ENCODE results near the gene XBP1. TPM values are rescaled to one million over a fixed set of nuclear protein-coding genes. Genes with fewer than 3 reads are reported as not detected.

XBP1 gene
- total and polyA plus RNA-seq, 7 experiments from 2014 or later, result 120 to 417 (median 173) TPM

DNA sequence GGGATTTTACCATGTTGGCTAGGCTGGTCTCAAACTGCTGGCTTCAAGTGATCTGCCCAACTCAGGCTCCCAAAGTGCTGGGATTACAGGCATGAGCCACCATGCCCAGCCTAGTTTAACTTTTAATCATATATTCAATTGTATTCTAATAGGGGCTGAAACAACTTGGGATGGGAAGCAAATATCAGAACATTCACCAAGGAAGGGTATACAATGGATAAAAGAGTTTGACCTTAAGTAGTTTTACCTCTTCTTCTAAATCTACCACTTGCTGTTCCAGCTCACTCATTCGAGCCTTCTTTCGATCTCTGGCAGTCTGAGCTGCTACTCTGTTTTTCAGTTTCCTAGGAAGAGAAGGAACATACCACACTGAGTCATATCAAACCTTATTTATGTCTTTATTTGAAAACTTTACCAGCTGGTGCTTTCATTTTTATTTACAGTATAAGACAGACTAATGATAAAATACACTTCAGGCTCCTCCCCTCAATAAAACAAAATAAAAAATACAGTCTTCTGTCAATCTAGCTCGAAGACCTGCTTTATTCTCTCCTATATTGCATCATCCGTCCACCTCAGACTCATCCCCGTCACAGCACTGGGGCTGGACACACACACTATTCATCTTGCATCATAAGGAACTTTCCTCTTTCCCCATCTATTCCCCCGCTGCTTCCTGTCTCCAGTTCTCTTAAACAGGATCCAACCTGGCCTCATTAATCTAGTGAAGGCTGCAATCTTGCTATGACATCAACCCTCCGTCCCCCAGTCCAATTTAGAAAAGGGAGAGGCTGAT lies 1.4 kb downstream of the XBP1 start:
- Mint-ChIP-seq H3K4me1 (peaks cover 38 to 75% (median 63%) of the 10 kb centered on the region in 7 donors), H3K27me3 (no peaks in the 10 kb centered on the region), H3K4me3 (peak overlapping the region; percentile 91 to 99 (median 94)), H3K36me3 (peaks cover 16 to 62% (median 27%) of the 10 kb centered on the region in 5 donors), H3K9me3 (peaks cover 0 to 6% (median 0%) of the 10 kb centered on the region in 11 donors), H3K27ac (peak overlapping the region; percentile 90 to 99 (median 98))
- peaks cover 22 to 40% (median 32%) of the 10 kb centered on the region in 3 experiments for H3K36me3 ChIP-seq (ENCODE audit: control insufficient read depth in 2 of 3, insufficient read depth in 3 of 3, low read length in 3 of 3)
- H3K27ac ChIP-seq (ENCODE audit: low read depth, low read length), result peak overlapping the region; percentile 99
- peak overlapping the region; percentile 81 for H3K4me3 ChIP-seq (ENCODE audit: low read length)
- DNase-seq (peak in 2 of 9 donors; percentile 18 to 21), ATAC-seq (peak; percentile 24)
- ChIA-PET CTCF (interaction anchor here (0.7 to 4.4 kb wide), 6 partner anchors 8 to 198 kb away, joined by 3 to 26 read pairs (median 5); no protein-coding TSS in a partner anchor), POLR2A (interaction anchor here (1.0 to 7.8 kb wide), 10 partner anchors 11 to 879 kb away, joined by 4 to 194 read pairs (median 30); partner anchors contain the start of genes CCDC117, CHEK2, HSCB and PITPNB)
- H3K27me3 ChIP-seq (ENCODE audit: control insufficient read depth in 2 of 2, insufficient read depth in 2 of 2, low read length in 2 of 2), result no peaks in the 10 kb centered on the region
- intact Hi-C loops (cut with micrococcal nuclease), result loop anchor here in 1 of 2 donors (1.0 to 10.0 kb wide), 3 partner anchors 24 to 884 kb away; partner anchors contain the start of gene PITPNB
- H3K4me1 ChIP-seq (ENCODE audit: control insufficient read depth in 2 of 2, insufficient read depth in 2 of 2, low read length in 2 of 2), result peaks cover 30 to 41% of the 10 kb centered on the region in 2 donors
- H3K9me3 ChIP-seq (ENCODE audit: control insufficient read depth in 2 of 3, low read length in 3 of 3), result no peaks in the 10 kb centered on the region

DNA sequence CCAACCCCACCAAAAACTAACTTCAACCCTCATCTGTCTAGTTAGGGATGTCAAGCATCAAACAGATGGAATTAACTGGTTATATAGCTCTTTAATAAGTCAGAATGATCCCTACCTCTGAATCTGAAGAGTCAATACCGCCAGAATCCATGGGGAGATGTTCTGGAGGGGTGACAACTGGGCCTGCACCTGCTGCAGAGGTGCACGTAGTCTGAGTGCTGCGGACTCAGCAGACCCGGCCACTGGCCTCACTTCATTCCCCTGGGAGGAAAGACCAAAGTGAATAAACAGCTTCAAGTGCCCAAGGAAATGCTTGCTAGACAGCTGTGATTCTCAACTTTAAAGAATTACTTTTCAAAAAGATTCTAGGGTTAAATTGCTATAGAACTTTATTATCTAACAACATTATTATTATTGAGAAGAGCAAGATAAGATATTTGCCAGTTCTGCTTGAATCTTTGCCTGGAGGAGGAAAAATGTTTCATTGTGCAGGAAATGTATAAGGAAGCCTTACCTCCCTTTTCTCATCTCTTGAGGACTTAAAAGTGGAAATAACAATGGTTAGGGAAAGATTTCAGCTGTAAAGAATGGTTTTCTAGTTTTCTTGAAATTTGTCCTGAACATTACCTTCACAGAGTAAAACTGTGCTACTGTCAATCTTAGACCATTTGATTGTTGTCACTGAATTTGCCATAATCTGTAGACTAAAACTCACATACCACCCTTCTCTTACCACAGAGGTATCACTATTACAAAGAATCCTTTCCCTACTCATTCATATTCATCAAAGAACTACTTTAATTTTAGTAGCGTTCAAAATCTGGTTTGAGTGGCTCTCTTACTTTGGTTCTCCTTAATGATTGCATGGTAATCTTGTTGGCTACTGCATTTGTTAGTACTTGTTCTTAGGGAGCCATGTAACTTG lies 4.2 kb downstream of the XBP1 start:
- no peak for DNase-seq
- H3K4me3 ChIP-seq (ENCODE audit: low read length), result no peak overlapping the region
- Mint-ChIP-seq H3K36me3 (peaks cover 16 to 62% (median 34%) of the 10 kb centered on the region in 5 donors), H3K4me3 (peak overlapping the region; percentile 1 to 99 (median 80)), H3K4me1 (peaks cover 39 to 85% (median 66%) of the 10 kb centered on the region in 7 donors), H3K27me3 (no peaks in the 10 kb centered on the region), H3K9me3 (peaks cover 0 to 6% (median 0%) of the 10 kb centered on the region in 11 donors), H3K27ac (peak overlapping the region; percentile 24 to 97 (median 66))
- ATAC-seq, result no peak
- H3K4me1 ChIP-seq (ENCODE audit: control insufficient read depth in 2 of 2, insufficient read depth in 2 of 2, low read length in 2 of 2), result peaks cover 29 to 40% of the 10 kb centered on the region in 2 donors
- peaks cover 25 to 42% (median 35%) of the 10 kb centered on the region in 3 experiments for H3K36me3 ChIP-seq (ENCODE audit: control insufficient read depth in 2 of 3, insufficient read depth in 3 of 3, low read length in 3 of 3)
- CTCF ChIA-PET, result interaction anchor here (0.6 to 1.3 kb wide), 2 partner anchors 24 to 32 kb away, joined by 4 to 5 read pairs; no protein-coding TSS in a partner anchor
- intact Hi-C loops (cut with micrococcal nuclease), result loop anchor here in 1 of 2 donors (10.0 kb wide), 1 partner anchor 881 kb away; the partner anchor contains the start of gene PITPNB
- no peaks in the 10 kb centered on the region for H3K27me3 ChIP-seq (ENCODE audit: control insufficient read depth in 2 of 2, insufficient read depth in 2 of 2, low read length in 2 of 2)
- POLR2A ChIA-PET, result interaction anchor here (0.6 to 7.8 kb wide), 9 partner anchors 11 to 33 kb away, joined by 3 to 194 read pairs (median 9); no protein-coding TSS in a partner anchor
- no peaks in the 10 kb centered on the region for H3K9me3 ChIP-seq (ENCODE audit: control insufficient read depth in 2 of 3, low read length in 3 of 3)
- peak overlapping the region; percentile 22 for H3K27ac ChIP-seq (ENCODE audit: low read depth, low read length)

DNA sequence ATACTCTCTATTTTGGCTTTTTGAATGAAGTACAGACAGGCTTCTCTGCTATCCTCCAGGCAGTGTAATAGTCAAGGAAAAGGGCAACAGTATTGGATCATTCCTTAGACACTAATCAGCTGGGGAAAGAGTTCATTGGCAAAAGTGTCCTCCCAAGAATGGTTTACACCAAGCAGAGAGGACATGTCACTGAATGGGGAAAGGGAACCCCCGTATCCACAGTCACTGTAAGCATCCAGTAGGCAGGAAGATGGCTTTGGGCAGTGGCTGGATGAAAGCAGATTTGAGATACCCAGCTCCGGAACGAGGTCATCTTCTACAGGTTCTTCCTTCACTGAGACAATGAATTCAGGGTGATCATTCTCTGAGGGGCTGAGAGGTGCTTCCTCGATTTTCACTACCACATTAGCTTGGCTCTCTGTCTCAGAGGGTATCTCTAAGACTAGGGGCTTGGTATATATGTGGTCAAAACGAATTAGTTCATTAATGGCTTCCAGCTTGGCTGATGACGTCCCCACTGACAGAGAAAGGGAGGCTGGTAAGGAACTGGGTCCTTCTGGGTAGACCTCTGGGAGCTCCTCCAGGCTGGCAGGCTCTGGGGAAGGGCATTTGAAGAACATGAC lies 5.2 kb downstream of the XBP1 start:
- no peak for DNase-seq
- Mint-ChIP-seq H3K27ac (peak overlapping the region in 4 of 9 donors; percentile 6 to 97 (median 42)), H3K9me3 (no peaks in the 10 kb centered on the region), H3K27me3 (no peaks in the 10 kb centered on the region), H3K4me3 (peak overlapping the region in 4 of 10 donors; percentile 10 to 68 (median 56)), H3K4me1 (peaks cover 46 to 88% (median 75%) of the 10 kb centered on the region in 7 donors), H3K36me3 (peaks cover 16 to 58% (median 34%) of the 10 kb centered on the region in 5 donors)
- peaks cover 25 to 36% (median 35%) of the 10 kb centered on the region in 3 experiments for H3K36me3 ChIP-seq (ENCODE audit: control insufficient read depth in 2 of 3, insufficient read depth in 3 of 3, low read length in 3 of 3)
- H3K27me3 ChIP-seq (ENCODE audit: control insufficient read depth in 2 of 2, insufficient read depth in 2 of 2, low read length in 2 of 2), result no peaks in the 10 kb centered on the region
- H3K4me1 ChIP-seq (ENCODE audit: control insufficient read depth in 2 of 2, insufficient read depth in 2 of 2, low read length in 2 of 2), result peaks cover 34 to 40% of the 10 kb centered on the region in 2 donors
- CTCF ChIA-PET, result interaction anchor here (0.6 kb wide), 1 partner anchor 25 kb away, joined by 5 read pairs; no protein-coding TSS in a partner anchor
- H3K4me3 ChIP-seq (ENCODE audit: low read length), result no peak overlapping the region
- POLR2A ChIA-PET, result interaction anchor here (0.8 to 4.2 kb wide), 6 partner anchors 12 to 35 kb away, joined by 3 to 16 read pairs (median 4); no protein-coding TSS in a partner anchor
- no peak overlapping the region for H3K27ac ChIP-seq (ENCODE audit: low read depth, low read length)
- H3K9me3 ChIP-seq (ENCODE audit: control insufficient read depth in 2 of 3, low read length in 3 of 3), result no peaks in the 10 kb centered on the region
- intact Hi-C loops (cut with micrococcal nuclease), result loop anchor here in 1 of 2 donors (10.0 kb wide), 1 partner anchor 880 kb away; the partner anchor contains the start of gene PITPNB
- no peak for ATAC-seq

DNA sequence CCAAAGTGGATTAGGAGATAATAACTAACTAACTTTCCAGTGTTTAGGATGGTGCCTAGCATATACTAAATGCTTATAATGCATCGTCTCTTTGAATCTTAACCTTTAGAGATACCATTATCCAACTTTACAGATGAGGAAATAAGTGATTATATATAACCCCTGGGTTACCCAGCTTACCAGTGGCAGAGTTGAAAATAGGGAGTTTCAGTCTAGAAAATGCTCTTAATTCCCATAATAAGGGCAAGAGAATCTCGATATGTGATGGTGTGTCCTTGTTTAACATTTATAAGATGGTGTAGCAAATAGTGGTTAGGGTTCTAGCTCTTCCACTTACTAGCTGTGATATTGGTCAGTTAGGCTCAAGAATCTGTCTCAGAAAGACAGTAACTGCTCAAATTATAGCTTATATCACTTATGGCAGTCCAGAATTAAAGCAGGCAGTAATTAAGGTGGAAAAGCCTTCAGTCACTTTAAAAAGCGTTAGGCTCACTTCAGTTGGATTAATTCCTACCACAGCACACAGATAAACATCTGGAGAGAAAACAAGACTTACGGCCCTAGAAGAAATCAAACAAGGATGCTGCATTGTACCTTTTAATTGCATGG lies 6.3 kb downstream of the XBP1 start:
- H3K9me3 ChIP-seq (ENCODE audit: control insufficient read depth in 2 of 3, low read length in 3 of 3), result no peaks in the 10 kb centered on the region
- H3K27ac ChIP-seq (ENCODE audit: low read depth, low read length), result peak overlapping the region; percentile 14
- H3K4me3 ChIP-seq (ENCODE audit: low read length), result no peak overlapping the region
- ATAC-seq, result no peak
- Mint-ChIP-seq H3K4me3 (peak overlapping the region in 2 of 10 donors; percentile 38 to 70), H3K9me3 (no peaks in the 10 kb centered on the region), H3K27me3 (no peaks in the 10 kb centered on the region), H3K4me1 (peaks cover 41 to 93% (median 78%) of the 10 kb centered on the region in 7 donors), H3K36me3 (peaks cover 10 to 57% (median 26%) of the 10 kb centered on the region in 5 donors), H3K27ac (peak overlapping the region in 7 of 9 donors; percentile 11 to 97 (median 58))
- no peak for DNase-seq
- H3K4me1 ChIP-seq (ENCODE audit: control insufficient read depth in 2 of 2, insufficient read depth in 2 of 2, low read length in 2 of 2), result peaks cover 34 to 40% of the 10 kb centered on the region in 2 donors
- intact Hi-C loops (cut with micrococcal nuclease), result loop anchor here in 1 of 2 donors (5.0 to 10.0 kb wide), 2 partner anchors 248 to 879 kb away; partner anchors contain the start of gene PITPNB
- H3K36me3 ChIP-seq (ENCODE audit: control insufficient read depth in 2 of 3, insufficient read depth in 3 of 3, low read length in 3 of 3), result peaks cover 25 to 35% (median 30%) of the 10 kb centered on the region in 3 experiments
- no peaks in the 10 kb centered on the region for H3K27me3 ChIP-seq (ENCODE audit: control insufficient read depth in 2 of 2, insufficient read depth in 2 of 2, low read length in 2 of 2)
- POLR2A ChIA-PET, result interaction anchor here (0.8 to 4.2 kb wide), 4 partner anchors 9 to 36 kb away, joined by 4 to 16 read pairs (median 7); no protein-coding TSS in a partner anchor
- CTCF ChIA-PET, result interaction anchor here (0.6 to 0.9 kb wide), 2 partner anchors 8 to 35 kb away, joined by 3 to 4 read pairs; no protein-coding TSS in a partner anchor
